HG02973 (cell line): ENCODE data around the gene ASXL2.
"Not testable (repeated sequence)": the region's sequence is repeated elsewhere in the genome, so short reads cannot be mapped to it uniquely, and the experiment has no call there.

Source experiments
- ATAC-seq: cut with Tn5 transposase; IDR thresholded peaks from one replicate; pipeline ENCODE4 v1.9.1; 2021; ENCODE audit warnings: moderate library complexity; ENCODE audit not compliant: unreplicated experiment

Gene ASXL2

DNA sequence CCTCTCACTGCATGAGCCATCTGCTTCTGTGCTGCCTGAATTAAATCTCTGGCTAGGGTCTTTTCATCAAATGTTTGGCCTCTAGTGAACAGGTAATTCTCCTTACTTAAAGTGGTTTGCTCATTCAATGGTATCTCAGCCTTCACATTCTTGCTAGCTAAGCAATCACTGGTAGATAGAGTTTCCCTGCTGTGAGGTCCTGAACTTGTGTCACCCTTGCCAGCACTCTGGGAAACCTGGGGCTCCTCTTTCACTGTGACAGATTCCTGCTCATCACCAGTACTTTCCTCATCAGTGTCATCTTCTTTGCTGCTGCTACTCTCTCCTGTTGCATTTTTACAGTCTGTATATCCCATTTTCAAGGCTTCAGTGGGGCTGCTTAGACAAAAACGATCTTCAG is 135.8 kb downstream of the ASXL2 start:
- ATAC-seq: no peak

DNA sequence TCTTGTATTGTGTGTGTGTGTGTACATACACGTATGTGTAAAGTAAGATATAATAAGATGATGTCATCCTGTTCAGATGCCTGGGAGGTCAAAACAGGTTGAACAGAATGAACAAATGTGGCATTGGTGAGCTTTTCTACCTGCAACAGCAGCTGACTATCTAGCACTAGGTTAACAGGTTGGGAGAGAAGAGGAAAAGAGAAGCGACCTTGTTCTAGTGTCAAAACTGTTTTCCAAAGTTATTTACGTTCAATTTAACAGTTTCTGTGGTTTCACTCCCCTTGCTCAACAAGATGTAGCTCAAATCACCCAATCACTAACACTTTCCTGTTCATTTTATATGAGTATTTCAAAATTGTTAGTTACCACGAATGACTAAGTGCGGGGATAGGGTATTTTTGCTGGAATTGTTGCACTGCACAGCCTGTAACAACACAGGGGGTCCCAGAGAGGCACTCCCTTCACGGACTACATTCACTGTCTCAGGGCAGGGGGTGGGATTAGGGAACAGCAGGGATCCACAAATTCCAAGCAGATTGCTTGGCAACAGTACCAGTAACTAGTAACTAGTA is 137.4 kb downstream of the ASXL2 start:
- no peak for ATAC-seq

DNA sequence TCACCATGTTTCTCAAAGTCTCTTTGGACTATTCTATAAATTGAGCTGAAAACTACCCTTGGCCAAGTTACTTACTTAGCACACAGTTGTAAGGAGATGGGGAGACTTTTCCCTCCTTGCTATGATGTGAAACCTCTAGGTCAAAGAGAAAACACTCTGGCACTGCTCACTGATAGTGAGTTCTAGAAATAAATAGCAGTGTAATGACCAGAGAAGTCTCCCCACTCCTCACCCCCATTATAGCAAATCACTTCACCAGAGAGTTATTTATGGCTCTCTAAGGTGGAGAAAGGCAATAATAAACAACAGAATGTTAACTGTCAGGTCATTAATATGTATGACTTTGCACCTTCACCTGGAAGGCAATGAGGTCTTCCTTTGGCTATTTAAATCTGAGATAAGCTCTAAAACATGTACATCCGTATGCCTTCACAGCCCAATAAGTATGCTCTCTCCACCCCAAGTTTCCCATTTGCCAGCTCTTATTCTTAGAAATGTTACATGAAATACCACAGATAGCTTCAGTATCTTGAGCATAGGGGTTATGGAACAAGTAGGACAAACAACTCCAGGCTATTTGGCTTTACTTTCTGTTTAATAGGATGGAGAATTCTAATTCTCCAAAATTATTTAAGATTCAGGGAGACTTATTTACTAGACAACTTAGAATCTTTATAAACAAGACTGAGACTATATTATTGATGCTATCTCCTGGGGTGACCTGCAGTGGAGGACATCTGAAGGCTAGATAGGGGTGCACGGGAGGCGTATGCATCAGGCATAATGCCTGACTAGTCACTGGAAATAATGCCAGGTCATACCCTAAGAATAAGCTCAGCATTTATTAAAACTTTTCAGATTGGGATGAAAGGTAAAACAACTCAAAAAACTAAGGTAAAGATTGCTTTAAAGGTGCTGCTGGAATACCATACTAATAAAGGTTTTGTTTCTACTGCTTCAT is 139.6 kb downstream of the ASXL2 start:
- ATAC-seq: no peak

DNA sequence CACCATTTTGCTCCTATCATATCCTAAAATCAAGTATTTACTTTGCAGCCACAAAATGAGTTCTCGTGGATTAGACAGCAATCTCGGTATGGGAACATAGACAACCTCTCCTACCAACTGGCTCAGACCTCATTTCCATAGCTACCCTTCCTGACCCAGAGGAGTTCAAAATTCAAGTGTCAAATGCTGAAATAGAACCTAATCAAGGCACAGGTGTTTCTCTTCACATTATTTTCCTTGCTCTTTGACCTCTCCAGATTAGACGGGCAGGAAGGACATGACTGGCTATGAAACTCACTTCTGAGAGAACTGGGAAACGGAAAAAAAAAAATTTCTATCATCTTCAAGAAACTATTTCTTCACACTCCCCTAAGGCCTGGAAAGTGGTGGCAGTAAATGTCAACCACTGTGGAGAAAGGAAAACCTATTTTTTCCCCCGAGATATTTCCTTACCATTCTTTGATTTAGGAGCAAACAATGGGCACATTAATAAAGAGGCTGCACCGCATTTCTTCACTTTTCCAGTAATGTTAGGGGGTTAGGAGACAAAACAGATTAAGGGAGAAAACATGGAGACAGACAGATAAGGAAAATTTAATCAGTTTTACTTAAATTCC is 141.3 kb downstream of the ASXL2 start:
- no peak for ATAC-seq

DNA sequence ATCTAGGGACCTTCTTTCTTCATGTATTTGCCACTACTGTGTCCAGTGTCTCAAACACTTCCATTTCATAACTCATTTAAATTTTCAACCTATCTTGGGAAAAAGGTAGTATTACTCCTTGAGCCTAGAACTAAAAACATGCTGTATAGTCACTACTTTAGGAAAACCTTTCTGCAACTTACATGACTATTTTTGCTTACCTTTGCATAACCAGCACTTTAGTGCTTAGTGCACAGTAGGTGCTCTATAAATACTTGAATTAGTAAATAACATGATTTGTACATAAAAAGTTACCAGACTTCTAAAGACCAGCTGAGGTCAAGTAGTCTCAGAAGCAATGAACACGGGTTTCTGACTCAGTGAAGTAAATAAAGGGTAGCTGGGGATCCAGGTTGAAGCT is 142.5 kb downstream of the ASXL2 start:
- ATAC-seq: no peak

GRCh38 chr2:25728559-25728958 is 149.7 kb downstream of the ASXL2 start:
- no peak for ATAC-seq

GRCh38 chr2:25726522-25726921 is 151.8 kb downstream of the ASXL2 start:
- no peak for ATAC-seq

DNA sequence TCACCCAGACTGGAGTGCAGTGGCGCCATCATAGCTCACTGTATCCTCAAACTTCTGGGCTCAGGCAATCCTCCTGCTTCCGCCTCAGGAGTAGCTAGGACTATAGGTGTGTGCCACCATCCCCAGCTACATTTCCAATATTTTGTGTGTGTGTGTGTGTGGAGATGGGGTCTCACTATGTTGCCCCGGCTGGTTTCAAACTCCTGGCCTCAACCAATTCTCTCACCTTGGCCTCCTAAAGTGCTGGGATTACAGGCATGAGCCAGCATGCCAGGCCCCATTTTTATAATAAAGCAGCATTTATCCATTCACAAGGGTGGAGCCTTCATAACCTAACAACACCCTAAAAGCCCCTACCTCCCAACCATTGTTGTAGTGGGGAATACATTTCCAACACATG is 152.4 kb downstream of the ASXL2 start:
- ATAC-seq: no peak

DNA sequence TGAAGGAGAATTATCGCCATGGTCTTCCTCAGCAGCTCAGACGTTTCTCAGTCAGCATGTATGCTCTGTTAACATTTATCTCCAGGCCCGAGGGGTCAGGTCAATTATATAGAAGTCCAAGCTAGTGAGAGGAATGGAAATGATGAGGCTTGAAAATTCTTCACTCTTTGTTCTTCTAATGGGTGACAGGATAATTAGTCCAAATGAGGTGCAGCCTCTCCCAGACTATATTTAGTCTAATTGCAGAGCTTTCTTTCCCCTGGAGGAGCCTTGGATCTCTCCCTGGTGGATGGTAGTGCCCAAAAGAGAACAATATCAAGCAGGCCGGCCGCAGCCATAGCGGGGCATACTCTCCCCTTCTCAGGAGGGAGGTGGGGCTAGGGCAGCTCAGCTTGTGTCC is 153.5 kb downstream of the ASXL2 start:
- ATAC-seq: no peak

DNA sequence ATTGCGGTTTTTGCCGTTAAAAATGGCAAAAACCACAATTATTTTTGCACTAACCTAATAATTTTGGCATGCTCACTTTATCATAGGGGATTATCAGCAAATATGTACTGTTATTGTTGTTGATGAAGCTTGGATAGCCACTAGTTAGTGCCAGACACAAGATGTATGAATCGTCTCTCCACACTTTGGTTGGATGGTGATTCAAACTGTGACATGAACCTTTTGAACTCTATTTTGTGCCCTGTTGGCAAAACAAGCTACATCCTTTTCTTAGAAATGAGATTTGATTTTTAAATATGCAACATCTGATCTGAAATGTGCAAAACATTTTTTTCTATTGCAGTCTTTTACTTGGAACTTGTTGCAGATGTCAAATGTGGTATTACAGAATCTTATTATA is 156.1 kb downstream of the ASXL2 start:
- ATAC-seq: no peak

GRCh38 chr2:25720575-25720974 is 157.7 kb downstream of the ASXL2 start:
- no peak for ATAC-seq

GRCh38 chr2:25714740-25715139 is 163.5 kb downstream of the ASXL2 start:
- no peak for ATAC-seq

DNA sequence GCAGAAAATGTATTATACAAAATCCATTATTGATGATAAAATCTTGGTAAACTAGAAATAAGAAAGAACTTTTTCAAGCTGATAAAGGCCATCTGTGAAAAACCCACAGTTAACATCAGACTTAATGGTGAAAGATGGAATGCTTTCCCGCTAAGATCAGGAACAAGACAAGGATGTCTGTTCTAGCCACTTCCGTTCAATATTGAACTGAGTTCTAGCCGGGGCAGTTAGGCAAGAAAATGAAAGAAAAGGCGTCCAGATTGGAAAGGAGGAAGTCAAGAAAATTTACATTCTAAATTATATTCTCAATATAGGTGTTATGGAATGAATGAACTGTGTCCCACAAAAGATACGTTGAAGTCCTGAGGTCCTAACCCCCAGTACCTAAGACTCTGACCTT is 165.8 kb downstream of the ASXL2 start:
- no peak for ATAC-seq

- no peak for ATAC-seq
Observed at GRCh38 chr2:25711675-25712354, 166.5 kb downstream of the ASXL2 start.

DNA sequence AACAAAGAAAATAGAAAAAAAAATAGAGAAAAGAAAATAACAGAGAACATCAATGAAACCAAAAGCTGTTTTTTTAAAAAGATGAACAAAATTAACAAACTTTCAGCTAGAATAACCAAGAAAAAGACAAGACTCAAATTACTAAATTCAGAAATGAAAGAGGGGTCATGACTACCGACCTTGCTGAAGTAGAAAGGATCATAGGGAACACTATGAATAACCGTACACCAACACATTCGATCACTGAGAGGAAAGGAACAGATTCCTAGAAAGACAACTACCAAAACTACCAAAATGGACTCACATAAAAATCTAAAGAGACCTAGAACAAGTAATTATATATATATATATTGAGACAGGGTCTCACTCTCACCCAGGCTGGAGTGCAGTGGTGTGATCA is 167.5 kb downstream of the ASXL2 start:
- no peak for ATAC-seq

GRCh38 chr2:25709349-25709748 is 168.9 kb downstream of the ASXL2 start:
- no peak for ATAC-seq

DNA sequence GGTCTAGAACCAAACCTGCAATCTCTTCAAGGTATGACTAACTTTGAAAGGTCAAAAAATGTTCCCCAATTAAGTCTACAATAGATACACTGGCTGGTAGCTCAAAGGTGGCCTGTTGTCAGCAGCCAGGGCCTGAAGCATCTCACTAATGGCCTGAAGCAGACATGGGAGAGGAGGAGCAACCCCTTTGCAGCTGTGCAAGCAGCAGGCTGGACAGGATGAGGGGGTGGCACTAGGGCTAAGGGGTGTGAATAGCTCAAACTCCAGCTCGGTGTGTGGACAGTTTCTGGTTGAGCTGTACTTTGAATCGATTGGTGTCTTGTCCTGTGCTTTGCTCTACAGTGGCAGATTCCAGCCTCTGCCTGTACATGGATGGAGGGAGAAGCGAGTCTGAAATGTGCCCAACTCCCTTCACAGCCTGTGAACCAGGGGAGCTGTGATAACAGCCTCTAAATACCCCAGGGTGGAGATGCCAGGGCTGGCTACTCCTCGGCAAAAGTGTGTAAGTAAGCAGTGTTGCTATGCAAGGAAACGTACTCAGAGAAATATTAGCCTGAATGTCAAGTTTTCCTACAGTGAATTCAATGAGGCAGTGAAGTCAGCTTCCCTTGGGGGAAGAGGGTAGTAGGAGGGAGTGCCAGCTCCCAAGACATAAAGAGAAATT is 170.2 kb downstream of the ASXL2 start:
- ATAC-seq: no peak

DNA sequence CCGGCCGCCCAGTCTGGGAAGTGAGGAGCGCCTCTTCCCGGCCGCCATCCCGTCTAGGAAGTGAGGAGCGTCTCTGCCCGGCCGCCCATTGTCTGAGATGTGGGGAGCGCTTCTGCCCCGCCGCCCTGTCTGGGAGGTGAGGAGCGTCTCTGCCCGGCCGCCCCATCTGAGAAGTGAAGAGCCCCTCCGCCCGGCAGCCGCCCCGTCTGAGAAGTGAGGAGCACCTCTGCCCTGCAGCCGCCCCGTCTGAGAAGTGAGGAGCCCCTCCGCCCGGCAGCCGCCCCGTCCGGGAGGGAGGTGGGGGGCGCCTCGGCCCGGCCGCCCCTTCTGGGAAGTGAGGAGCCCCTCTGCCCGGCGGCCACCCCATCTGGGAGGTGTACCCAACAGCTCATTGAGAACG is 172.7 kb downstream of the ASXL2 start:
- ATAC-seq: not testable (repeated sequence)

DNA sequence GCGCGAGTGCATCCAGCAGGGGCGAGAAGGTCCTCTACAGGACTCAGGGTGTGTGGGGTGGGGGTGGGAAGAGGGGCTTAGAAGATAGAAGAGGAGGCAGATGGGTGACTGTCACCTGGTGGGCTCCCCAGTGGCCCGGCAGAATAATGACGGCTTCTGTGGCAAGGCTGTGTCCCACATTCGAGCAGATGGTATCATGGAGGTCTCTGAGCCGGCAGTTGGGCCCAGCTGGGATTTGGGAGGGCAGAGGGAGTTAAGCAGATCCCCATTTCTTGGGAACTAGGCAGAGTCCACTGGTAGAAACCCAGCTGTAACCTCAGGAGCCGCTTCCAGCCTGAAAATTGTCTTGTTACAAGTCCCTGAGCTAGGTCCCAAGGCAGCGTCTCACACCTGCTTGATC is 176.5 kb downstream of the ASXL2 start:
- no peak for ATAC-seq

DNA sequence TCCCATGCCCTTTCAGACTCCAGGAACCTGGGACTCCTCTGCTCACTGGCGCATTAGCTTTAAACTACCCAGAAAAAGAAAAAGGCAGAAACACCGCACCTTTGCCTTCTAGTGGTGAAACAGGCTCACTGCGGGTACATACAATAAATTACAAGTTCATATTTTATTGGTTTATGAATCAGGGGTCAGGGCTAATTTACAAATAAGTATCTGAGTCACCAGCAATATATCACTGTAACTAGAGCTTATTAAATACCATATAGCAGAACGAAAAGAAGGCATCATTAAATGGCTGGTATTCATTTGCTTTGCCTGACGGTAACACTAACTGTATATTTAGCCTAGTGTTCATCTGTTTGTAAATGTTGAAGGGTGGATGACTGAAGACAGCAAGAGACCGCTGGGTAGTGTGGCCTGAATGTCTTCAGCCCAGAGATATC is 178.0 kb downstream of the ASXL2 start:
- ATAC-seq: no peak

DNA sequence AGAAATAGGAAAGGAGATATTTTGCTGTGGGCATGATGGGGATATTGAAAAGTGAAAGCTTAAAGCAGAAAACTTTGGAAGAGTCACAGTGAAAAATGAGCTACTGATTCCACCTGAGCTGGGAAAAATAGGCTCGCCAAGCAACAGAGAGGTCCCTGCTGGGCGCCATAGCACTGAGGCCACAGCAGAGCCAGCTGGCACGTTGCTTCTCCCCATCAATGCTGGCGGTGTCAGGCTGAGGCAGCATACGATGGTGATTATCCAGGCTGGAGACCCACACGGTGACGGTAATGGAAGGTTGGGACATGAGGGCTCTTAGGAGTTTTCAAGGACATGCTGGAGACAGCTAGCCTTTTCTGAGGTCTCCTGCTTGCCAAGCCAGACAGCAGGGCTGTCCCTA is 179.1 kb downstream of the ASXL2 start:
- ATAC-seq: no peak
